ENCODE results near the gene THY1. TPM values are rescaled to one million over a fixed set of nuclear protein-coding genes. Genes with fewer than 3 reads are reported as not detected.

THY1 gene
- total RNA-seq, 6 donors from 2014 or later = 0.39 to 30.5 (median 2.7) TPM; not detected in 1

- H3K9me3 ChIP-seq = no peaks in the 10 kb centered on the region
- H3K27me3 ChIP-seq = no peaks in the 10 kb centered on the region
- H3K4me3 ChIP-seq = no peak overlapping the region
- no peaks in the 10 kb centered on the region for H3K36me3 ChIP-seq
- 44 to 89% methylated on average over 3 to 5 of the region's 5 CpGs for WGBS, 2 donors
- peak; percentile 59 to 74 for ATAC-seq (ENCODE audit: low FRiP score in 2 of 2)
- no peak overlapping the region for H3K27ac ChIP-seq
- H3K4me1 ChIP-seq = peaks cover 23 to 36% (median 32%) of the 10 kb centered on the region in 4 donors
- TF ChIP-seq POLR2A (IDR thresholded peaks at IDR 0.05) (no peak), EP300 (IDR thresholded peaks at IDR 0.05) (no peak), POLR2AphosphoS5 (IDR thresholded peaks at IDR 0.05) (no peak), CTCF (IDR thresholded peaks at IDR 0.05) (peak; percentile 66 to 87 (median 82))
- DNase-seq = peak in 1 of 2 donors; percentile 67
Measured at GRCh38 chr11:119373921-119374631, 48.9 kb downstream of the THY1 start.

- H3K9me3 ChIP-seq = no peaks in the 10 kb centered on the region
- no peak overlapping the region for H3K4me3 ChIP-seq
- H3K27me3 ChIP-seq = no peaks in the 10 kb centered on the region
- no peak for ATAC-seq (ENCODE audit: low FRiP score in 2 of 2)
- peak; percentile 13 to 56 for DNase-seq
- TF ChIP-seq POLR2A (IDR thresholded peaks at IDR 0.05) (no peak), EP300 (IDR thresholded peaks at IDR 0.05) (no peak), CTCF (IDR thresholded peaks at IDR 0.05) (no peak), POLR2AphosphoS5 (IDR thresholded peaks at IDR 0.05) (no peak)
- H3K4me1 ChIP-seq = peaks cover 30 to 44% (median 40%) of the 10 kb centered on the region in 4 donors
- no peak overlapping the region for H3K27ac ChIP-seq
- WGBS, 2 donors = 79 to 80% methylated on average over 21 to 23 of the region's 23 CpGs
- no peaks in the 10 kb centered on the region for H3K36me3 ChIP-seq
Measured at GRCh38 chr11:119373059-119373920, 49.7 kb downstream of the THY1 start.

- no peaks in the 10 kb centered on the region for H3K9me3 ChIP-seq
- 86 to 89% methylated on average over 16 to 26 of the region's 26 CpGs for WGBS, 2 donors
- peaks cover 34 to 44% (median 41%) of the 10 kb centered on the region in 4 donors for H3K4me1 ChIP-seq
- no peaks in the 10 kb centered on the region for H3K27me3 ChIP-seq
- H3K4me3 ChIP-seq = no peak overlapping the region
- DNase-seq (peak in 1 of 2 donors; percentile 73), ATAC-seq (ENCODE audit: low FRiP score in 2 of 2) (no peak)
- TF ChIP-seq POLR2A (IDR thresholded peaks at IDR 0.05) (no peak), POLR2AphosphoS5 (IDR thresholded peaks at IDR 0.05) (no peak), CTCF (IDR thresholded peaks at IDR 0.05) (no peak), EP300 (IDR thresholded peaks at IDR 0.05) (no peak)
- H3K36me3 ChIP-seq = no peaks in the 10 kb centered on the region
- no peak overlapping the region for H3K27ac ChIP-seq
Measured at GRCh38 chr11:119372260-119373058, 50.5 kb downstream of the THY1 start.

- Histone ChIP-seq H3K27ac (no peak overlapping the region), H3K36me3 (no peaks in the 10 kb centered on the region), H3K4me3 (no peak overlapping the region), H3K4me1 (peaks cover 32 to 44% (median 41%) of the 10 kb centered on the region in 4 donors), H3K9me3 (no peaks in the 10 kb centered on the region), H3K27me3 (no peaks in the 10 kb centered on the region)
- 75% methylated on average over 8 of the region's 8 CpGs for WGBS, 2 donors
- no peak for DNase-seq
- ATAC-seq (ENCODE audit: low FRiP score in 2 of 2) = no peak
- no peak for TF ChIP-seq POLR2A (IDR thresholded peaks at IDR 0.05)
- no peak for TF ChIP-seq EP300 (IDR thresholded peaks at IDR 0.05)
- no peak for TF ChIP-seq CTCF (IDR thresholded peaks at IDR 0.05)
- TF ChIP-seq POLR2AphosphoS5 (IDR thresholded peaks at IDR 0.05) = no peak
Measured at GRCh38 chr11:119371778-119372182, 51.2 kb downstream of the THY1 start.

Data from upper lobe of left lung (tissue), 6 donors.